Activated T-cell treated with anti-CD3 and anti-CD28 coated beads, Interleukin-2, amount 50 U/mL, for 1 hour (primary cell): ENCODE results near the gene TSPAN32.
"Not testable (repeated sequence)": the region's sequence is repeated elsewhere in the genome, so short reads cannot be mapped to it uniquely, and the experiment has no call there.

ENCODE experiments used
- DNase-seq: peaks from one replicate; pipeline ENCODE4 v3.0.0-alpha.2; 2020

The TSPAN32 gene

DNA sequence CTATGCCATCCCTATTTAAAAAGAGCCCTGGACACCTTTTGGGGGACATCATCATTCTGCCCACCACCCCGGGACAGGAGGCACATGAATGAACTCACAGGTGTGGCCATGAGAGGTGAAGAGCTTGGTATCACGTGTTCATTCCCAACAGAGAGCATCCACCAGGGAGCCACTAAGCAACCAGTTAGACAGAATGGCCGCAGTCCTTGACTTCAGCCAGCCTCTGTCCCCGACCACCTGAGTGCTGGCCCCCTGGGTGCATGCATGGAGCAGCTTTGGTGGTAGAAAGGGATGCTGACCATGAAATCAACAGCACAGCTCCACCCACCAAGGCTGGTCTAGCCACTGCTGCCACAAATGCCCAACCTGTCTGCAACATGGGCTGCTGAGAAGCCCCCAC is 44.2 kb downstream of the TSPAN32 start:
- no peak for DNase-seq

DNA sequence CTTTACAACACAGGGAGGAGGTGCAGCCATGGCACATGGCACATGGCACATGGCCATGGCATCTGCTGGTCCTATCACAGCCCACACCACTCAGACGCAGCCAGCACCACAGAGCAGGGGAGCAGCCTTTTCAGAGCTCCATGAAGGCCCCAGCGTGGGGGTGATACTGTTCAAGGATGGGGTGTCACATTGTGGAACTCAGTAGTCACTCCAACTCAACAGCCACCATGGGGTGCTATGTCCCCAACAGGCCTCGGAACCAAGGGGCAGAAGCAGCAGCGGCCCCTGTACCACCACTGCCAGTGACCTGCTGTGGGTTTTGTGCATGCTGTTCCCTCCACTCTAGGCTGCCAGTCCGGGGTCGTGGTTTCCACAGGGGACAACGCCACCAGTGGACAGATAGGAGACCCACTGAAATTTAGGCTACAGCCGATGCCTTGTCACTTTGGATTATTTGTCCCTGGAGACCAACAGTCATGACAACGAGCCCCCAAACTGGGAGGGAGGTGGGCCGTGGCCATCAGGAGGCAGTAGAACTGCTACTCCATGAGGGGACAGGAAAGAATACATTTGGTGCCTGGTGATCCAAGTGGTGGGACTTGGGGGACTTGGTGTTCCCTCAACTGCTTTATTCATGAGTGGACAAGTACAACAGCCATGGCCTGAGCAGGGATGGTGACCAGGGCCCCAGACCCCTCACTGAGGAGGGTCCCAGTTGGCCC is 44.9 kb downstream of the TSPAN32 start:
- no peak for DNase-seq

DNA sequence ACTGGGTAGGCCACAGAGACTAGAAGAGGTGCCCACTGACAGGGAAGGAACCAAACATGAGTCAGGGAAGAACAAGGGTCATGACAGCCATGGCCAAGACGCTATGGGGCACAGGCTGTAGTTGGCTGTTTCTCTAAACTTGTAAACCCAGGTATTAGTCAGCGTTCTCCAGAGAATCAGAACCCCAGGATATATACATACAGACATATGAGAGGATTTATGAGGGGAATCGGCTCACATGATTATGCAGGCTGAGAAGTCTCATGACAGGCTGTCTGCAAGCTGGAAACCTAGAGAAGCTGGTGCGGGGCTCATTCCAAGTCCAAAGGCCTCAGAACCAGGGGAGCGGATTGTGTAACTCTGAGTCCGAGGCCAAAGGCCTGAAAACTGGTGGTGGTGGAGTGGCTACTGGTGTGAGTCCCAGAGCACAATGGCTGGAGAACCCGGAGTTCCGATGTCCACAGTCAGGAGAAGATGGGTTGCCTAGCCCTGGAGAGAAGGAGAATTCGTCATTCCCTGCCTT is 45.6 kb downstream of the TSPAN32 start:
- DNase-seq: no peak

DNA sequence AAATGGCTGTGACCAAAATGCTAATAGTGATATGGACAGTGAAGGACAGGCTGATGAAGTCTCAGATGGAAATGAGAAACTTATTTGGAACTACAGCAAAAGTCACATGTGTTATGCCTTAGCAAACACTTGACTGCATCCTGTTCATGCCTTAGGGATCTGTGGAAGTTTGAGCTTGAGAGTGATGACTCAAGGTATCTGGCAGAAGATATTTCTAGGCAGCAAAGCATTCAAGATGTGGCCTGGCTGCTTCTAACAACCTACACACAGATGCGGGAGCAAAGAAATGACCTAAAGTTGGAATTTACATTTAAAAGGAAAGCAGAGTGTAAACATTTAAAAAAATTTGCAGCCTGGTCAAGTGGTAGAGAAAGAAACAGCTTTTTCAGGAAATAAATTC is 47.2 kb downstream of the TSPAN32 start:
- no peak for DNase-seq

DNA sequence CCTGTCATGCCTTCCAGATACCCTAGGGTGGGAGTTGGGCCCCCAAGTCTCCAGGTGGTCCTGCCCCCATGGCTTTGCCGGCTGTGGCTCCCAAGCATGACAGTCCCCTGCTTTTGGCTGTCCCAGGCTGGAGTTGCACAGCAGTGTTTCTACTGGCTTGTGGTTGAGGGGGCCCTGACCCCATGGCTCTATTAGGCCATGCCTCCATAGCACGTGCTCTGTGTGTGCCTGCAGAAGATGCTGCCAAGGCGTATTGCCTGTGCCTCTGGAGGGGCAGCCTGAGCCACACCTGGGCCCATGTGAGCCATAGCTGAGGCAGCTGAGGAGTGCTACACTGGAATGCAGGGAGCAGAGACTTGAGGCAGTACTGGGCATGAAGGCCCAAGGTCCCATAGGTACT is 49.9 kb downstream of the TSPAN32 start:
- no peak for DNase-seq

DNA sequence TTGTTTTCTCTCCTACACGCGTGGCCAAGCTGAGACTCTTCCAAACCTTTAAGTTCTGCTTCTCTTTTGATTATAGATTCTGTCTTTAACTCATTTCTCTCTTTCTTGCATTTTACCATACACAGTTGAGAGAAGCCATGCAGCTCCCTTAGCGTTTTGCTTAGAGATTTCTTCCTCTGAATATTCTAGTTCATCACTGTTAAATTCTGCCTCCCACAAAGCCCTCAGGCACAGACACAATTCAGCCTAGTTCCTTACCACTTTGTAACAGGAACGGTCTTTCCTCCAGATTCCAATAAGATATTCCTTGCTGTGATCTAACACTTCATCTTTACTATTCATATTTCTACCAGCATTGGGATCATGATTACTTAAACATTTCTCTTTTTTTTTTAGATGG is 50.6 kb downstream of the TSPAN32 start:
- DNase-seq: no peak

DNA sequence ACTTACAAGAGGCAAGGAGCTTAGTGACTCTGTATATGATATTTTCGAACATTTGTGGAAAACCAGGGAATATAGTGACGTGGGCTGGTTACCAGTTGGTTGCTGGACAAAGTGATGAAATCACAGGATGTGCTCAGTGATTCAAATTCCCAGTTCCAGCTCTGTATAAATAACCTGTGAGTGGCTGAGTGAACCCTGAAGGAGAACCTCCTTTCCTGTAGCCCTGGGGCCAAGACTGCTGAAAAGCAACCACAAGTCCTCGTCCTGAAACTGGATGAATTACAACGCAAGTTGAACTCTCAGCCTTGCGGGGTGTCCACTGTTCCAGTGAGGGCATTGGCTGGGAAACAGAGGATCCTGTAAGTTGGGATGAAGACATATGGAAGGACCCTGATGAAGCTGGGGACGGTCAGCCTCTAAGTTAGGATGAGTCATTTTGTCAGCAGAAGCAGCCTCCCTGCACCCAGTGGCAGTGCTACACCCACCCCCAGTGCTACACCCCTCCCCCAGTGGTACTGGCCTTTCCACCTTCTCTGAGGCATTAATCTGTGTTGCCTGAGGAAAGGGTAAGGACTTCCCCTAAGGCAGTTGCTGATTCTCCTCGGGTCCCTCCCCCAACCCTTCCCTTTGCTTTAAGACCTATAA is 53.3 kb downstream of the TSPAN32 start:
- no peak for DNase-seq

DNA sequence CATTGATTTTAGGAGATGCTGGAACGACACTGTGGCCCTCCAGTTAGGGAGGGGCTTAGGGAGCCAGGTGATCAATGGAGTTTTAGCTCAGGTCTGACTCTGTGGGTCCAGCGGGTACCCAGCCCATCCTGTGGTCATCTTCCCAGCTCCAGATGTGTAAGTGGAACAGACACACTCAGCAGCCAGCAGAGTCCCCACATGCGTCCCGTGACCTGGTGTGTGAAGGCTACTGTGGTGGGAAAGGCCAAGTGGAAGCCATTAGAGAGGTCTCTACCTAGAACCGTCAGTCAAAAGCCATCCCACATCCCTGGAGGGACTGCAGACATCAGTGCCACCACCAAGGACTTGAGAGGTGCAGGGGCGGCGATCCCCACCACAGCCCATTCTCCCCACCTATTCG is 55.4 kb downstream of the TSPAN32 start:
- no peak for DNase-seq

DNA sequence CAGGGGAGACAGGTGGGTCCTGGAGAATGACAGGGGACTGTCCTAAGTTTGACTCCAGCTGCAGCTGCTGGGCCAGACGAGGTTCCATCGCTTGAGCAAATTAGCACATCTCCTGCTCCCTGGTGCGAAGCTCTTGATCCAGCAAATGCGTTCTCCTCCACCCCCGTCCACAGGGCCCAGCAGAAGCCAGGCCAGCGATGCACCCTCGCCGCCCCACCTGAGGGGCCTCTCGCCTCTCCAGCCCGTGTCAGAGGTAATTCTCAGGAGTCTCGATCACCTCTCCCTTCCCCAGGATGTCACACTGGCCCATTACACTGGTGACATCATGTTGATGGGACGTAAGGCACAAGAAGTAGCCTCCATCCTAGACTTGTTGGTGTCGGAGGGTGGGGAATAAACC is 55.8 kb downstream of the TSPAN32 start:
- not testable (repeated sequence) for DNase-seq

DNA sequence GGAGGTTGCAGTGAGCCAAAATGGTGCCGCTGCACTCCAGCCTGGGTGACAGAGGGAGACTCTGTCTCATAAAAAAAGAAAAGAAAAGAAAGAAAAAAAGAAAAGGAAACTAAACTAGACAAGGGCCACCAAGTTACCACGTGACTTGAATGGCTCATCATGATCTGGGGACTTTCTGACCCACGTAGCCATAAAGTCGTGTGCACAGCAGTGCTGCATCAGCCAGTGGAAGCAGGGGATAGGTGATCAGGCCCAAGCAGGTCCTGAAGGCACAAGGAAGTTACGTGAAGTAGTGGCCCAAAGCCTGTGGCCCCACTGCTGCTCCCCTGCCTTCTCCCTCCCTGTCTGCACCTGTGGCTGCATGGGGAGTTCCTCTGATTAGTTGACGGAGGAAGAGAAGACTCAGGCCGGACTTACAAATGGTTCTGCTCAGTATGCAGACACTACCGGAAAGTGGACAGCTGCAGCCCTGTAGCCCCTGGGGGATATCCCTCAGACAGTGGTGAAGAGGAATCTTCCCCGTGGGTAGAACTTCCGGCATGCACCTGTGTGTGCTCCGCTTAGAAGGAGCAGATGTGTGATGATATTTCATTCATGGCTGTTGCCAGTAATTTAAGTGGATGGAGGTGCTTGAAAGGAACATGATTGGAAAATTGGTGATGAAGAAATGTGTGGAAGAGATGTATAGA is 57.1 kb downstream of the TSPAN32 start:
- no peak for DNase-seq

DNA sequence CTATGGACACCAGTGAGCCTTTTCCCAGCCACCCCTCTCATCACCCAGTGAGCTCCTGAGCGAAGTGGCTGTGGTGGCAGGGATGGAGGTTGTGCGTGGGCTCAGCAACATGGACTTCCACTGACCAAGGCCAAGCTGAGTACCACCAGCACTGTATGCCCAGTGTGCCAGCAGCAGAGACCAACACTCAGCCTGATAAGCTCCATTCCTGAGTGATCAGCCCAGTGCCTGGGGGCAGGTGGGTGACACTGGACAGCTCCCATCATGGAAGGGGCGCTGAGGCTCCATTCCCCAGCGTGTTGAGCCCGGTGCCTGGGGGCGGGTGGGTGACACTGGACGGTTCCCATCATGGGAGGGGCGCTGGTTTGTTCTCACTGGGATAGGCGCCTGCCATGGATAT is 57.7 kb downstream of the TSPAN32 start:
- no peak for DNase-seq

DNA sequence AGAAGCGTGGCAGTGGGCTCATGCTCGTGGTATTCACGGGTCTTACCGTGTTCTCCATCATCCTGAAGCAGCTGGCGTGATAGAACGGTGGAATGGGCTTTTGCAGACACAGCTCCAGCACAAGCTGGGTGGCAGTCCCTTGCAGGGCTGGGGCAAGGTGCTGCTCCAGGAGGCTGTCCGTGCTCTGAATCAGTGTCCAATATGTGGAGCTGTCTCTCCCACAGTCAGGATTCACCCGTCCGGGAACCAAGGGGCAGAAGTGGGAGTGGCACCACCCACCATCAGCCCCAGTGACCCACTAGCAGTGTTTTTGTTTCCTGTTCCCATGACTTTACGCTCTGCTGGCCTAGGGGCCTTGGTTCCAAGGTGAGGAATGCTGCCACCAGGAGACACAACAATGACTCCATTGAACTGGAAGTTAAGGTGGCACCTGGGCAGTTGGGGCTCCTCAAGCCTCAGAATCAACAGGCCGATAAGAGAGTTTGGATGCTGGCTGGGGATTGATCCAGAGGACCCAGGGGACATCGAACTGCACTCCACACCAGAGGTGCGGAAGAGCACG is 58.3 kb downstream of the TSPAN32 start:
- no peak for DNase-seq

DNA sequence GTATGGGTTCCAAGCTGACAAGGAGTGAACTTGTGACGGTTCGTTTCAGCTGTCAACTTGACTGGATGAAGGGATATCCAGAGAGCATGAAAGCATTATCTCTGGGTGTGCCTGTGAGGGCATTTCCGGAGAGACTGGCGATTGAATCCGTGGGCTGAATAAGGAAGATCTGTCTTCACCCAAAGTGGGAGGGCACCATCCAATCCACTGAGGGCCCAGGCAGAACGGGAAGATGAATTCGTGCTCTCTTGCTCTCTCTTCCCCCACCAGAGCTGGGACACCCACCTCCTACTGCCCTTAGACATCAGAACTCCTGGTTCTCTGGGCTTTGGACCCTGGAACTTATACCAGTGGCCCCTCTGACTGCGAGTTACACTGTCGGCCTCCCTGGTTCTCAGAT is 59.8 kb downstream of the TSPAN32 start:
- DNase-seq: no peak

DNA sequence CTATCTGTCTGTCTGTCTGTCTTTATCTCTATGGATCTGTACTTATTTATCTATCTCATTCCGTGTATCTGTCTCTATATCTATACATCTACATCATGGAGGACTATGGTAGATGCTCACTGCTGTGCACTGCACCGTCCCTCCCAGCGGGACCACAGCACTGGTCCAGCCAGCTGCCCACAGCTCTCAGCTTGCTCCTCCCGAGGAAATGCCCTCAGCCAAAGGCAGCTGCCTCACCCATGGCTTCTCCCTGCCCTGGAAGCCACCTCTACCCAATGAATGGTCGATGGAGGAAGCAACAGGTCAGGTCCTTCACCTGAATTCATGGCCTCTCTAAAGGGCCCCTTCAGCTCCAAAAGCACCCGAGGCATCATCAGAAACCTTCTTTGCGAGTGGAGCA is 60.6 kb downstream of the TSPAN32 start:
- DNase-seq: no peak

DNA sequence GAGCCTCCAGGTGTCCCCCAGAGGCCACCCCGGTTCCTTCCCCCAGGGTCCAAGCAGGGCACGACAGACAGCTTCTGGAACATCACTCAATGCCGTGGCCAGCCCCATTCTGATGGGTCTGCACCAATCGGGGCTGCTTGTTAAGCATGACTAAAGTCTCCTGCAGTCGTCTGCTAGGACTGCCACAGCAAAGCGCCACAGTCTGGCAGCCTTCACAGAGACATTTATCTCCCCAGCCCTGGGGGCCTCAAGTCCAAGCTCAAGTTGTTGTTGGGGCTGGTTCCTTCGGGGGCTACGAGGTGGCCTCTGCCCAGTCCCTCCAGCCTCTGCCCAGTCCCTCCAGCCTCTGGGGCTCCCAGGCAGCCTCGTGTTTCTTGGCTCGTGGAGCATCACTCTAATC is 61.3 kb downstream of the TSPAN32 start:
- DNase-seq: no peak

DNA sequence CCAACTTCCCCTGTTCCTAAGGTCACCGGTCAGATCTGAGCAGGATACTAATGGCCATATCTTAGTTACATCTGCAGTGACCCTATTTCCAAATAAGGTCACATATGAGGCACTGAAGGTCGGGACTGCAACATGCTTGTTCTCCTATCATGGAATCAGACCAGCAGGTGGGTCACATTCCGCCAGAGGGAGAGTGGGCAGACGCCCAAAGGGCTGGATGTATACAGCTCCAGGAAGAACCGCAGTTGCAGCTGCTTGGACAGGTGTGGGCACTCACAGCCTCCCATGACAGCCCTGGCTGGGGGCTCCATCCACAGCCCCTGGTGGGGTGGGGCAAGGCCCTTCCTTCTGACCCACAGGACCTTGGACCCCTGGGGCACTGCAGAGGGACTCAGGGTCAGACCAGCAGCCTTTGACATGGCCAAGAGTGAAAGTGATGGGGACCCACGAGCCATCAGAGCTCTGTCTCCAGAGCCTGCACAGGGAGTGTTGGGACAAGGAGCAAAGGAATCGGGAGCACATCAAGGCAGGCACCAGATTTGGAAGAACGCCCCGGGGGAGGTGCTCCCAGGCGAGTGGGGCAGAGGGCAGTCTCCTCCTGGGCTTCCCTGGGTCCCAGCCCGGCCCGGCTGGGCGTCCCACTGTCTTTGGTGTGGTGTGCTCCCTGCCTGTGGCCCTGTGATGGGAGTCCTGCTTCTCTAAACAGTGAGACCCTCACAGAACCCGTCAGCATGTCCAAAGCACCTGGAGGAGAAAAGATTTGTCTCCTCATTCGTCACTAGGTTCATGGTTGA is 62.0 kb downstream of the TSPAN32 start:
- DNase-seq: no peak

DNA sequence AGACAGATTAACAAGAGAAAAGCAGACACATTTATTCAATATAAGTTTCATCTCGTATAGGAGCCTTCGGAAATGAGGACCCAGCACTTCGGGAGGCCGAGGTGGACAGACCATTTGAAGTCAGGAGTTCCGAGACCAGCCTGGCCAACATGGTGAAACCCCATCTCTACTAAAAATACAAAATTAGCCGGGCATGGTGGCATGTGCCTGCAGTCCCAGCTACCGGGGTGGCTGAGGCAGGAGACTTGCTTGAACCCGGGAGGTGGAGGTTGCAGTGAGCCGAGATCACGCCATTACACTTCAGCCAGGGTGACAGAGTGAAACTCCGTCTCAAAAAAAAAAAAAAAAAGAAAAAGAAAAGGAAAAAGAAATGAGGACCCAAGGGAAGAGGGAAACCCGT is 62.6 kb downstream of the TSPAN32 start:
- DNase-seq: not testable (repeated sequence)

DNA sequence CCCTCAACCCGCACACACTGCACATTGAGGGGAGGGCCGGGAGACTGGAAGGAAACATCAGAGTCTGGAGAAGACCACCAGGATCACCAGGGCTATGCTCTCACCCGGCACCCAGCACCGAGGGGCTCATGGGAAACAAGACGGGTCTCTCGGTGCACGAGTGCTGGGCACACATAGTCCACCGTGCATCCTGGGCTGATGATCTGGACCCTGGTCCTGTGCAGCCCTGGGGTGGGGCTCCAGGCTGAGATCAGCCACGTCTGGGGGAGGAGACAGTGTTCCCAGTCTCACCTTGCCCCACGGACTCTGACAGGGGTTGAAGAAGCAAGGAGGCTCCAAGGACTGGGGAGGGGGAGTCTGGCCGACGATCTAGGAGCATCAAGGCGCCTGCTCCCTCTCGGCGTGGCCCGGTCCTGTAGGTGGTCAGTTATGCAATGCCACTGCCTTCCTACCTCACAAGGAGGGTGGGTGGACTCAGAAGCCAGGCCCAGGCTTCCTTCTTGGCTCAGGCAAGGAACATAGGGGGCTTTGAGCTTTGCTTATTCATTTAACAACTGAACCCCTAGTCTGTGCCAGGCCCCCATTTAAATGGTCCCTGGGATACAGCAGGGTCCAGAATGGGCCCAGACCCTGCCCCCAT is 63.9 kb downstream of the TSPAN32 start:
- DNase-seq: no peak

DNA sequence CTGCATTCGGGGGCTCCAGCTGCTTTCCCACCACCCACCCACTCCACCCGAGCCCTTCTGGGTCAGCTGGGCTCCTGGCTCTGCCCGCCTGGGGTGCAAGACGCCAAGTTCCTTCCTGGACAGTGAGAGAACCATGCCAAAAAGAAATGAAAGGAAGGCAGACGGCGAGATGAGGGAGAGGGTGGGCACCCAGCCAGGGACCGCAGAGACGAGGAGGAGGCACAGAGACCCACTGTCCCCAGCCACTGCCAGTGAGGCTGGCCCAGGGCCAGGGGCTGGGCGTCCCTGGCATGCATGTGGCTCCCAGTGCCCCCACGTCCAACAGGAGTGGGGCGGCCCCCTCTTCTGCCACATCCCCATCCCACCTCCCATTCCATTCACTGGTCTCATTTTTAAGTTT is 64.5 kb downstream of the TSPAN32 start:
- DNase-seq: no peak

DNA sequence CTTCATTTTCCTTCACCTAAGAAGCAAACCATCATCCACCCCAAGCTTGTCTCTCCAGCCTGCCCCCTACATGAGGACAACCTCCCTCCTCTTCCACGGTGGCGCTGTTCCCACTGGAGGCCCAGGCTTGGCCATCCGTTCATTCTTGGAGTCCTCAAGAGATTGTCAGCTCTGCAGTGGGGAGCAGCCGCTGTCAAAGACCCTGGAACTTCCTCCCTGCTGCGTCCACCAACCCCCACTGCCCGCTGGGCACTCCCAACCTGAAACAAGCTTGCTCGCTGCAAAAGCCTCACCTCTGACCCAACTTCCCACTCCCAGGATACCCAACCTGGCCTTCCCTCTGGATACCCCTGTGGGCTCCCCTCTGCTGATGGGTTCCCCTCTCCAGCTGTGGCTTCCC is 64.9 kb downstream of the TSPAN32 start:
- no peak for DNase-seq

DNA sequence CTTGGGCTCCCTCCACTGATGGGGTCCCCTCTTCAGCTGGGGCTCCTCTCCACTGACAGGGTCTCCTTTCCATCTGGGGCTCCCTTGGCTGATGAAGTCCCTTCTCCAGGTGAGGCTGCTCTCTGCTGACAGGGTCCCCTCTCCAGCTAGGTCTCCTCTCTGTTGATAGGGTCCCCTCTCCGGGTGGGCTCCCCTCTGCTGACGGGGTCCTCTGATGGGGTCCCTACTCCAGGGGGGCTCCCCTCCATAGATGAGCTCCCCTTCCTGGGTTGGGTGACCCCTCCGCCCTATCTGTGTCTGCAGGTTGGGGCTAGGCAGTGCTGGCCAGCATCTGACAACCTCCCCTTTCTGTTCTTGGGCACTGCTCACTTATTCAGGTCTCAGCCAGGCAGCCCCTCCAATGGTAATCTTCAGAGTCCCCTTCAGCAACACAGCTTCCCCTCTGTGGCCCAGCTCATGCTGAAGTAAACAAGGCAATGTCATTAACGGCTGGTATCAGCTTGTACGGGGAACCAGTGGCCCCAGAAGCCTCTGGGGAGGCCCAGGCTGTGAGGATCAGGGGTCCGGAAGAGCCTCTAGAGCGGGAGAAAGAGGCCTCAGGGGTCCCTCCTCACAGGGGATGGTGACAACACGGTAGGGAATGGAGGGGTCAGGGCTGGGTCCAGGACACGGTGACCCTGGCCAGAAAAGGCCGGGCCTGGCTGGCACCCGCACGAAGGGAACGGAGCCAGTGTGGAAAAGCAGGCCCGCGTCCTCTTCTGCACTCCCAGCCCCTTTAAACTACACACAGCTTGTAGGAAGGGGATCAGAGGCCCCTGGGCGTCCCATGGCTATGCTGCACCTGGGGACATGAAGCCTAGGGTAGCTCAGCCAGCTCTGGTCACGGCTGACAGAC is 65.7 kb downstream of the TSPAN32 start:
- DNase-seq: no peak
